Lower leg skin (tissue), 4 donors: ENCODE measurements around the gene TFF2. TPM values are rescaled to one million over a fixed set of nuclear protein-coding genes. Genes with fewer than 3 reads are reported as not detected.

ENCODE experiments used
- DNase-seq, 2 donors: peaks; one replicate each; pipeline ENCODE4 v3.0.0-alpha.2; 2019; ENCODE audit warnings: low spot score in 2 of 2
- H3K4me3 ChIP-seq: fragments of 200-600 bp; sonication (generic); 2 replicates; pipeline ENCODE4 v1.5.1; 2017; ENCODE audit warnings: mild to moderate bottlenecking, low read depth; ENCODE audit not compliant: poor library complexity, severe bottlenecking
- POLR2A ChIP-seq, 2 donors: fragments of 450-650 bp; IDR thresholded peaks; one replicate each; pipeline ENCODE4 v1.6.1; 2016 to 2017; ENCODE audit warnings: antibody characterized with exemption in 2 of 2, mild to moderate bottlenecking in 1 of 2, moderate library complexity in 1 of 2
- WGBS, 2 donors: methylation state at CpG; one replicate each; pipeline ENCODE4 v1.1.5; 2018; 5-methylcytosine and 5-hydroxymethylcytosine counted together
- intact Hi-C: fragments of 100-400 bp; cut with DNase I; formaldehyde crosslinking; loops from one replicate; pipeline ENCODE4 v1.15.0; 2023; ENCODE audit warnings: low total_unique reads
- total RNA-seq, 4 donors: library from RNA; depleted of rRNA; stranded (reverse); fragments of >200 nt; gene quantifications; one replicate each; pipeline ENCODE4 v1.1.0, GENCODE V29; 2016
- TF ChIP-seq, protein P1 (sequence below), 3 donors: fragments of 450-650 bp; IDR thresholded peaks; one replicate each; pipeline ENCODE4 v1.5.1; 2016; ENCODE audit warnings: antibody characterized with exemption in 3 of 3, mild to moderate bottlenecking in 3 of 3, moderate library complexity in 2 of 3

The TFF2 gene
- total RNA-seq, 4 donors from 2014 or later = not detected

DNA sequence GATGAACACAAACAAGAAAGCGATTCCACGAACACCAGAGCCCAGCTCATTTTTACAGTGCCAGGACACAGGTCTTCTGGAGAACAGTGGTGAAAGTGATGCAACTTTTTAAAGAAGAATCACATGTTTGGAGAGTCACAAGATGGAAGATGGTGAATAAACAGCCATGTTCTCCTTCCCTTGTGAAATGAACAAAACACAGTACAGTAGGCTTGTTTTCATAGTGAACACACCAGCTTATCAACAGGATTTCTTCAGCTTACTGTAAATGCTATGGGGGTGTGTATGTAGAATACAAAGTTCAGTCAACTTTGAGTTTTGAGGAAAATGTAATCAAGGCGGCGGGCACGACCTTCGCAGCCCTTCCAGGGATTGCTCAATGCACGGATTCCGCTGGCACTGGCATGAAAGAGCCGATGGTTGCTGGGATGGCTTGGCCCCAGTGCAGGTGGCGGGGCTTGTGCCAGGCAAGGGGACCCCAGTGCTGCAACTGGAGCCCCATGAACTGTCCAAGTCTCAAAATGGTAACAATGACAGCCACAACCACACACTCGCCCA, 35.3 kb upstream of the TFF2 start:
- no peak for DNase-seq
- H3K4me3 ChIP-seq = no peak overlapping the region
- TF ChIP-seq, protein P1, sequence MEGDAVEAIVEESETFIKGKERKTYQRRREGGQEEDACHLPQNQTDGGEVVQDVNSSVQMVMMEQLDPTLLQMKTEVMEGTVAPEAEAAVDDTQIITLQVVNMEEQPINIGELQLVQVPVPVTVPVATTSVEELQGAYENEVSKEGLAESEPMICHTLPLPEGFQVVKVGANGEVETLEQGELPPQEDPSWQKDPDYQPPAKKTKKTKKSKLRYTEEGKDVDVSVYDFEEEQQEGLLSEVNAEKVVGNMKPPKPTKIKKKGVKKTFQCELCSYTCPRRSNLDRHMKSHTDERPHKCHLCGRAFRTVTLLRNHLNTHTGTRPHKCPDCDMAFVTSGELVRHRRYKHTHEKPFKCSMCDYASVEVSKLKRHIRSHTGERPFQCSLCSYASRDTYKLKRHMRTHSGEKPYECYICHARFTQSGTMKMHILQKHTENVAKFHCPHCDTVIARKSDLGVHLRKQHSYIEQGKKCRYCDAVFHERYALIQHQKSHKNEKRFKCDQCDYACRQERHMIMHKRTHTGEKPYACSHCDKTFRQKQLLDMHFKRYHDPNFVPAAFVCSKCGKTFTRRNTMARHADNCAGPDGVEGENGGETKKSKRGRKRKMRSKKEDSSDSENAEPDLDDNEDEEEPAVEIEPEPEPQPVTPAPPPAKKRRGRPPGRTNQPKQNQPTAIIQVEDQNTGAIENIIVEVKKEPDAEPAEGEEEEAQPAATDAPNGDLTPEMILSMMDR (IDR thresholded peaks at IDR 0.05) = no peak
- TF ChIP-seq POLR2A (IDR thresholded peaks at IDR 0.05) = no peak
- 88 to 90% methylated on average over 11 of the region's 11 CpGs for WGBS, 2 donors
- intact Hi-C loops = no loop called here

DNA sequence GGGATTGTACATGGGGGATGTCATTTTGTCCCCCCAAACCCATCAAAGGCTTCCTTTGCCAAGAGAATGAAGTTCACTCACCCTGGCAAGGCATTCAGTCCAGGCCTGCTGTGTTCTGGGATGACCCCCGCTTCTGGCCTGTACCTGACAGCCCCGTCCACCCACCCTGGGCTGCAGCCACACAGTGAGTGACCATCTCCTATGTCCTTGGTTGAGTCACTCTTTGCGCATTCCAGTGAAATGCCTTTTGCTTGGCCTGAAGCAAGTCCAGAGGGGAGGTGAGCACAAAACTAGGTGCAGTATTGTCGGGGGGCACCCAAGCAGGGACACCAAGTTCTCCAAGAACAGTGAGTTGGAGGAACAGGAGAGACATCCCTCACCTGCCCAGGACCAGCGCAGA, 34.8 kb upstream of the TFF2 start:
- H3K4me3 ChIP-seq = no peak overlapping the region
- DNase-seq = no peak
- TF ChIP-seq, protein P1 (IDR thresholded peaks at IDR 0.05) = no peak
- TF ChIP-seq POLR2A (IDR thresholded peaks at IDR 0.05) = no peak
- 91 to 97% methylated on average over 5 of the region's 5 CpGs for WGBS, 2 donors
- intact Hi-C loops = no loop called here

DNA sequence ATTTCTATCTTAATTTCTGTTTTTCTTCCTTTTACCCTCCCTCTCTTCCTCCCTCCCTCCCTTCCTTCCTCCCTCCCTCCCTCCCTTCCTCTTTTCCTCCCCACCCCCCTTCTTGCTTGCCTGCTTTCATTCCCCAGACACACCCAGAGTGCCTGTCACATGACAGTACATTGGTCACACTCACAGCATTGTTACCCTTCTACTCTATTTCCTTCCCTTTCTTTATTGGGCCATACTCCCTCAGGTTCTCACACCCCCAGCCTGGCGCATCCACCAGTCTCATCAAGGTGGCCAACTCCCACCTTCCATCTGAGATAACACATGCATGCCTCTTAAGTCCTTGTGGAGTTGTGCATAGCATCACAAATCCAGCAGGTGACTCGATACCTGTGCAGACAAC, 34.2 kb upstream of the TFF2 start:
- no peak for DNase-seq

DNA sequence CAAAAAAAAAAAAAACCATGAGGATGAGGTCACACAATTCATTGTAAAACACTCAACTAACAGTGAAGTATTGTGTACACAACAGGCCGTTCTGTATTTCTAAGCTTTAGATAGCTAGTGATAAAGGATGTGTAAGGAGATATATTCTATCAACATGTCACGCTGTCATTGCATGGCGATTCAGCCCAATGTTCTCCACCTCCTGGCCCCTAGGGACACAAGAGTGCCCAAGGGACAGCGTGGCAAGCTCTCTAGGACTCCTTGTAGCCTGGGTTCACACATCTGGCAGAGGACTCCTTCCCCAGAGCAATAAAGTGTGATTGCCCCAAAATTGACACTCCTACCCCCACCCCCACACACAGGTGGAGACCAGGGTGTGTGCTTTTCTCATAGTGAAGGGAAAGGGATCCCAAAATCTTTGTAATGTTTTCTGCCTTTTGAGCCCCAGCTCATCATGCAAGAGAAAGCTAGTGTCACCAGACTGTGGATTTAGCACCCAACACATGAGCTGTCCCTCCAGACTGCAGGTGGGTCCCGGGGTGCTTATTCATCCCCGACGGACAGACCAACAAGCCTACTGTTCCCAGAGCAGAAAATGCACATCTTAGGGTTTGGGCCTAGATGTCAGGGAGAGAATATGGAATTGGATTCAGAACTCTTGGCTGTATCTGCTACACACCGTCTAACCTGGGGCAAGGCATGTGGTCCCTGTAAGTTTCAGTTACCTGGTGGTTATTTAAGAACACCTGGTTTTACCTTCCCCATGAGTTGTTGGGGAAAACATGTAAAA, 33.6 kb upstream of the TFF2 start:
- H3K4me3 ChIP-seq = no peak overlapping the region
- intact Hi-C loops = no loop called here
- 78% methylated on average over 8 of the region's 8 CpGs for WGBS, 2 donors
- DNase-seq = no peak
- TF ChIP-seq, protein P1 (IDR thresholded peaks at IDR 0.05) = no peak
- TF ChIP-seq POLR2A (IDR thresholded peaks at IDR 0.05) = no peak

More for the DNA sequence above, 34.2 kb upstream of the TFF2 start:
- no peak overlapping the region for H3K4me3 ChIP-seq
- intact Hi-C loops = no loop called here
- TF ChIP-seq, protein P1 (IDR thresholded peaks at IDR 0.05) = no peak
- no peak for TF ChIP-seq POLR2A (IDR thresholded peaks at IDR 0.05)
- 85 to 89% methylated on average over 2 of the region's 2 CpGs for WGBS, 2 donors

DNA sequence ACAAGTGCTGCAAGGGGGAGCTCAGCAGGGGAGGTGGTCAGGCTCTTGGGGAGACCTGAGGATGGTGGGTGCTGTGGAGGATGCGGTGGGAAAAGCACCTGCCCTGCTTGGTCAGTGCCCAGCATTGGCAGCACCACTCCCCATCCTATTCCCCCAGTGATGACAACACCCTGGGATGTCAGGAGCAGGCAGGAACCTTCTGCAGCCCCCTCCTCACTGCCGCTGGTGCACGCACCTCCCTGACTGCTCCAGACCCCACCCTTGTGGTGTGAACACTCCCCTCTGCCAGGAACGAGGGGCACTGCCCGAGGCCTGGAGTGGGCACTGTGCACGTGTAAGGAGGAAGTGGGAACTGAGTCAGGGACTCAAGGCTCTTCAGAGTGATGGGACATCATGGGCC, 32.5 kb upstream of the TFF2 start:
- no peak for DNase-seq
- intact Hi-C loops = no loop called here
- WGBS, 2 donors = 72 to 83% methylated on average over 3 to 5 of the region's 6 CpGs

More for the DNA sequence above, 32.5 kb upstream of the TFF2 start:
- TF ChIP-seq, protein P1 (IDR thresholded peaks at IDR 0.05) = no peak
- TF ChIP-seq POLR2A (IDR thresholded peaks at IDR 0.05) = no peak
- no peak overlapping the region for H3K4me3 ChIP-seq
